Aorta (tissue), 5 donors: ENCODE results near the gene PLPP2. TPM values are rescaled to one million over a fixed set of nuclear protein-coding genes. Genes with fewer than 3 reads are reported as not detected.
"Not testable (repeated sequence)": the region's sequence is repeated elsewhere in the genome, so short reads cannot be mapped to it uniquely, and the experiment has no call there.

Experiments
- ATAC-seq: fragments of 200-7000 bp; cut with Tn5 transposase; one replicate; pipeline ENCODE4 v1.9.1; 2022; ENCODE audit warnings: moderate library complexity; ENCODE audit not compliant: low FRiP score
- DNase-seq, 2 donors: peaks; one replicate each; pipeline ENCODE4 v3.0.0-alpha.2; 2020
- H3K27ac ChIP-seq, 2 donors: one replicate each; pipeline ENCODE4 v1.5.1; 2013; ENCODE audit warnings: low read length in 2 of 2, mild to moderate bottlenecking in 2 of 2, moderate library complexity in 2 of 2, control low read depth in 1 of 2, inconsistent platforms in 1 of 2, low read depth in 1 of 2
- H3K27me3 ChIP-seq, 2 donors: one replicate each; pipeline ENCODE4 v1.6.1; 2013; ENCODE audit warnings: control low read depth in 1 of 2, low read length in 1 of 2, mild to moderate bottlenecking in 1 of 2, moderate library complexity in 1 of 2; ENCODE audit not compliant: insufficient read depth in 2 of 2, control insufficient read depth in 1 of 2
- H3K36me3 ChIP-seq, 2 donors: one replicate each; pipeline ENCODE4 v1.6.1; 2013; ENCODE audit warnings: control low read depth in 1 of 2, low read length in 1 of 2, mild to moderate bottlenecking in 1 of 2; ENCODE audit not compliant: insufficient read depth in 2 of 2, control insufficient read depth in 1 of 2
- H3K4me1 ChIP-seq, 2 donors: one replicate each; pipeline ENCODE4 v1.6.1; 2013; ENCODE audit warnings: low read length in 2 of 2, control low read depth in 1 of 2, mild to moderate bottlenecking in 1 of 2, moderate library complexity in 1 of 2; ENCODE audit not compliant: insufficient read depth in 2 of 2, control insufficient read depth in 1 of 2
- H3K4me3 ChIP-seq, 2 donors: one replicate each; pipeline ENCODE4 v1.5.1; 2013; ENCODE audit warnings: low read length in 2 of 2, control low read depth in 1 of 2, mild to moderate bottlenecking in 1 of 2
- H3K9me3 ChIP-seq: one replicate; pipeline ENCODE4 v1.6.1; 2013; ENCODE audit warnings: mild to moderate bottlenecking, low read length; ENCODE audit not compliant: control insufficient read depth
- WGBS, 2 donors: extraction: QIAGEN DNeasy Blood & Tissue Kit; methylation state at CpG; one replicate each; pipeline ENCODE4 v1.1.7; 2013; 5-methylcytosine and 5-hydroxymethylcytosine counted together
- intact Hi-C, 2 donors: fragments of 100-400 bp; cut with DNase I; formaldehyde crosslinking; loops; one replicate each; pipeline versions ENCODE4 v1.14.2 to v1.15.0; 2022
- polyA plus RNA-seq, 2 donors: library from polyadenylated mRNA; stranded (reverse); fragments of 200-250 nt; gene quantifications; one replicate each; pipeline ENCODE4 v1.2.3, GENCODE V29; 2013
- total RNA-seq, 2 donors: library from RNA; stranded (reverse); fragmentation: NEBNext Ultra II Directional; extraction: Animal tissue kit (Norgen Biotek cat#: 25700); gene quantifications; one replicate each; pipeline ENCODE4 v1.2.1, GENCODE V29; 2021
- donor health status: healthy with polysubstance abuse.
- donor health status: Bipolar disorder and iron deficiency.
- donor health status: DM: no; HTN: no; CAD: no.
- donor health status: DM: no; HTN: no; CAD: no.
- donor health status: DM: yes; HTN: yes; CAD: no.

Gene PLPP2
- total and polyA plus RNA-seq, 4 donors, result 0.51 to 6.5 (median 3.7) TPM

- H3K27me3 ChIP-seq, result no peaks in the 10 kb centered on the region
- H3K27ac ChIP-seq, result no peak overlapping the region
- no peak overlapping the region for H3K4me3 ChIP-seq
- H3K4me1 ChIP-seq, result no peaks in the 10 kb centered on the region
- H3K36me3 ChIP-seq, result no peaks in the 10 kb centered on the region
- ATAC-seq (no peak), DNase-seq (no peak)
- intact Hi-C loops, result no loop called here
- H3K9me3 ChIP-seq, result no peaks in the 10 kb centered on the region
- WGBS, 2 donors, result 85 to 88% methylated on average over 9 of the region's 9 CpGs
These were observed 16.2 kb downstream of the PLPP2 start for GRCh38 chr19:275000-275399.

- Histone ChIP-seq H3K36me3 (no peaks in the 10 kb centered on the region), H3K27me3 (no peaks in the 10 kb centered on the region), H3K27ac (no peak overlapping the region), H3K4me3 (no peak overlapping the region), H3K9me3 (no peaks in the 10 kb centered on the region), H3K4me1 (no peaks in the 10 kb centered on the region)
- 75 to 78% methylated on average over 6 of the region's 6 CpGs for WGBS, 2 donors
- no peak for DNase-seq
- no peak for ATAC-seq
- intact Hi-C loops, result no loop called here
These were observed 17.8 kb downstream of the PLPP2 start for GRCh38 chr19:273393-273792.

- Histone ChIP-seq H3K27me3 (no peaks in the 10 kb centered on the region), H3K36me3 (no peaks in the 10 kb centered on the region), H3K4me3 (no peak overlapping the region), H3K9me3 (no peaks in the 10 kb centered on the region), H3K27ac (no peak overlapping the region), H3K4me1 (no peaks in the 10 kb centered on the region)
- DNase-seq, result no peak
- intact Hi-C loops, result no loop called here
- no peak for ATAC-seq
- 74 to 75% methylated on average over 6 of the region's 6 CpGs for WGBS, 2 donors
These were observed 19.3 kb downstream of the PLPP2 start for GRCh38 chr19:271856-272255.

- H3K4me1 ChIP-seq, H3K9me3 ChIP-seq, DNase-seq, H3K27me3 ChIP-seq, H3K27ac ChIP-seq, intact Hi-C loops, ATAC-seq, H3K4me3 ChIP-seq, H3K36me3 ChIP-seq: not testable (repeated sequence)
- 69 to 74% methylated on average over 8 to 12 of the region's 12 CpGs for whole genome bisulfite sequencing, 2 donors
These were observed 20.4 kb downstream of the PLPP2 start for GRCh38 chr19:270766-271318.

- Histone ChIP-seq H3K27ac (no peak overlapping the region), H3K4me1 (no peaks in the 10 kb centered on the region), H3K36me3 (no peaks in the 10 kb centered on the region), H3K9me3 (no peaks in the 10 kb centered on the region), H3K27me3 (no peaks in the 10 kb centered on the region), H3K4me3 (no peak overlapping the region)
- DNase-seq (no peak), ATAC-seq (no peak)
- intact Hi-C loops, result no loop called here
These were observed 22.0 kb downstream of the PLPP2 start for GRCh38 chr19:269241-269640.

GRCh38 chr19:262125-262524 is 29.1 kb downstream of the PLPP2 start:
- H3K27ac ChIP-seq, result no peak overlapping the region
- H3K4me3 ChIP-seq, result no peak overlapping the region
- DNase-seq (no peak), ATAC-seq (no peak)
- H3K27me3 ChIP-seq, result no peaks in the 10 kb centered on the region
- 80 to 82% methylated on average over 1 of the region's 1 CpG for WGBS, 2 donors
- no peaks in the 10 kb centered on the region for H3K36me3 ChIP-seq
- intact Hi-C loops, result no loop called here
- H3K4me1 ChIP-seq, result no peaks in the 10 kb centered on the region
- H3K9me3 ChIP-seq, result no peaks in the 10 kb centered on the region

- 58 to 67% methylated on average over 3 of the region's 3 CpGs for WGBS, 2 donors
- intact Hi-C loops, result not testable (repeated sequence)
These were observed 34.4 kb downstream of the PLPP2 start for GRCh38 chr19:256804-257203.

GRCh38 chr19:252421-253186 is 38.6 kb downstream of the PLPP2 start:
- H3K9me3 ChIP-seq, intact Hi-C loops, H3K4me1 ChIP-seq, ATAC-seq, H3K27ac ChIP-seq, H3K27me3 ChIP-seq, H3K36me3 ChIP-seq, H3K4me3 ChIP-seq, DNase-seq: not testable (repeated sequence)
- 37 to 38% methylated on average over 7 of the region's 7 CpGs for whole genome bisulfite sequencing, 2 donors

More at GRCh38 chr19:256804-257203, 34.4 kb downstream of the PLPP2 start:
- not testable (repeated sequence) for H3K27me3 ChIP-seq, DNase-seq, H3K9me3 ChIP-seq, H3K36me3 ChIP-seq, ATAC-seq, H3K27ac ChIP-seq, H3K4me1 ChIP-seq, H3K4me3 ChIP-seq

- DNase-seq (peak in 1 of 2 donors; percentile 69), ATAC-seq (no peak)
- Histone ChIP-seq H3K4me3 (no peak overlapping the region), H3K27ac (no peak overlapping the region), H3K4me1 (no peaks in the 10 kb centered on the region), H3K9me3 (no peaks in the 10 kb centered on the region), H3K36me3 (no peaks in the 10 kb centered on the region), H3K27me3 (no peaks in the 10 kb centered on the region)
- intact Hi-C loops, result no loop called here
- 66 to 76% methylated on average over 38 to 48 of the region's 48 CpGs for WGBS, 2 donors
These were observed 44.7 kb downstream of the PLPP2 start for GRCh38 chr19:246551-246950.
